Iris pigment epithelial cell (primary cell): ENCODE data around the gene TAF7.
"Not testable (repeated sequence)": the region's sequence is repeated elsewhere in the genome, so short reads cannot be mapped to it uniquely, and the experiment has no call there.

ENCODE experiments used
- DNase-seq: peaks from one replicate; pipeline ENCODE4 v3.0.0-alpha.2; 2011; ENCODE audit warnings: low read depth

The TAF7 gene

DNA sequence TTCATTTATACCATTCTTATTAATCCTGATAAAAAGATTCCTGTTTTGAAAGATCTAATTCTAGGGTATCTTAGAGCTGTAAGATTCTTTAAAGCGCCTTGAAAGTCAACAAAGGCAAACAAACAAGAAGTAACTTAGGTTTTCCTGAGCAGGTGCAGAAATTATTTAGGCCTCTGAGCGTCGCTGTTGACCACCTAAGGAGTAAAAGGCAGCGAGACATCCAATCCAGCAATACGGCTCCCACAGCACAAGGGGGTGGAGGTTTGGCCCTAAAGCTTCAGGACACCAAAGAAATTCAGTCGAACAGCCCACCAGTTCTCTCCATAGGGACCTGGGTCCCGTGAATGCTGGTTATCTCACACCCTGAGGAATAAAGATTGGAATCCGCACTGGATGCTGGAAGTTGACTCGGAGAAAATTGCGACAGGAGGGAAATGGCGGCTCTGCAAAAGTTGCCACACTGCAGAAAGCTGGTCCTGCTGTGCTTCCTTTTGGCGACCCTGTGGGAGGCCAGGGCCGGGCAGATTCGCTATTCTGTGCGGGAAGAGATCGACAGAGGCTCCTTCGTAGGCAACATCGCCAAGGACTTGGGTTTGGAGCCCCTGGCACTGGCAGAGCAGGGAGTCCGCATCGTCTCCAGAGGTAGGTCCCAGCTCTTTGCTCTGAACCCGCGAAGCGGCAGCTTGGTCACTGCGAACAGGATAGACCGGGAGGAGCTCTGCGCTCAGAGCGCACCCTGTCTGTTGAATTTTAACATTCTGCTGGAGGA is 18.1 kb upstream of the TAF7 start, which contains the start of gene PCDHGA2:
Gene PCDHGA2, plus strand, starts transcription at position 223 of the 769 bp plus-strand sequence.
- DNase-seq: peak; percentile 61

DNA sequence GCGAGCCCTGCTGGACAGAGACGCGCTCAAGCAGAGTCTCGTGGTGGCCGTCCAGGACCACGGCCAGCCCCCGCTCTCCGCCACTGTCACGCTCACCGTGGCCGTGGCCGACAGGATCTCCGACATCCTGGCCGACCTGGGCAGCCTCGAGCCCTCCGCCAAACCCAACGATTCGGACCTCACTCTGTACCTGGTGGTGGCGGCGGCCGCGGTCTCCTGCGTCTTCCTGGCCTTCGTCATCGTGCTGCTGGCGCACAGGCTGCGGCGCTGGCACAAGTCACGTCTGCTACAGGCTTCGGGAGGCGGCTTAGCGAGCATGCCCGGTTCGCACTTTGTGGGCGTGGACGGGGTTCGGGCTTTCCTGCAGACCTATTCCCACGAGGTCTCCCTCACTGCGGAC is 12.0 kb upstream of the TAF7 start:
- not testable (repeated sequence) for DNase-seq

DNA sequence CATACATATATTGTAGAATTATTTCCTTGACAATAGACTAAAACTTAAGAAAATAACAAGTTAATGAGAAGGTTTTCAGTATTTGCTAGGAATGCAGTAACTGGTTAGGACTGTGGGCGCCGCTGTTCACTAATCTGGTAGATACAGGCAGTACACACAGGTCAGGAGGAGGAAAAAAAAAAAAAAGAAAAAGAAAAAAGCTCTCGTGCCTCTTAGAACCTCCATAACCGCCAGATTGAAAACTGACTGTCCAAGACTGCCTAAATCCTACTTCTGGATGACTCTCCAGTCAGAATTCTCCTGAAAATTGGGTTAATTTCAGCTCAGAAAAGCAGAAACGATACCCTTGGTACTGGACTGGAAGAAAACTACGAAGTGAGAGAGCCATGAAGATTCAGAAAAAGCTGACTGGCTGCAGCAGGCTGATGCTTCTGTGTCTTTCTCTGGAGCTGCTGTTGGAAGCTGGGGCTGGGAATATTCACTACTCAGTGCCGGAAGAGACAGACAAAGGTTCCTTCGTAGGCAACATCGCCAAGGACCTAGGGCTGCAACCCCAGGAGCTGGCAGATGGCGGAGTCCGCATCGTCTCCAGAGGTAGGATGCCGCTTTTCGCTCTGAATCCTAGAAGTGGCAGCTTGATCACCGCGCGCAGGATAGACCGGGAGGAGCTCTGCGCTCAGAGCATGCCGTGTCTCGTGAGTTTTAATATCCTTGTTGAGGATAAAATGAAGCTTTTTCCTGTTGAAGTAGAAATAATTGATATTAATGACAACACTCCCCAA is 9.9 kb upstream of the TAF7 start, which contains the start of gene PCDHGA1:
Gene PCDHGA1, plus strand, starts transcription at position 216 of the 782 bp plus-strand sequence.
- DNase-seq: peak; percentile 79

DNA sequence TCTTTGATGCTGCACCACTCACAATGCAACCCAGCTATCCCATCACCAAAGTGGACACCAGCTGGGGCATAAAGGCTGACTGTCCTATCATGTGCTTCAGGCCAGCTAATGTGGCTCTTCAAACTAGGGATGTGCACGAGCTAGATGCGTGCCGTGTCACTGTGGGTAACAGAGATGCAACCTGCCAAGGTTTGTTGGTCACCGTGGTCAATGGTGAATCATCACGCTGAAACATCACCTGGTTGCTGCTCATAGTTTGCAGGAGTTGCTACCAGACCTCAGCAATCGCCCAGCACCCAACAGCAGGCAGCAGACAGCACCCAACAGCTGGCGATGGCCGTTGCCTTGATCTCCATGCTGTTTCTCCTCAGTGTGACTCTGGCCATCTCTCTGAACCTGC is 7.6 kb upstream of the TAF7 start:
- DNase-seq: no peak

DNA sequence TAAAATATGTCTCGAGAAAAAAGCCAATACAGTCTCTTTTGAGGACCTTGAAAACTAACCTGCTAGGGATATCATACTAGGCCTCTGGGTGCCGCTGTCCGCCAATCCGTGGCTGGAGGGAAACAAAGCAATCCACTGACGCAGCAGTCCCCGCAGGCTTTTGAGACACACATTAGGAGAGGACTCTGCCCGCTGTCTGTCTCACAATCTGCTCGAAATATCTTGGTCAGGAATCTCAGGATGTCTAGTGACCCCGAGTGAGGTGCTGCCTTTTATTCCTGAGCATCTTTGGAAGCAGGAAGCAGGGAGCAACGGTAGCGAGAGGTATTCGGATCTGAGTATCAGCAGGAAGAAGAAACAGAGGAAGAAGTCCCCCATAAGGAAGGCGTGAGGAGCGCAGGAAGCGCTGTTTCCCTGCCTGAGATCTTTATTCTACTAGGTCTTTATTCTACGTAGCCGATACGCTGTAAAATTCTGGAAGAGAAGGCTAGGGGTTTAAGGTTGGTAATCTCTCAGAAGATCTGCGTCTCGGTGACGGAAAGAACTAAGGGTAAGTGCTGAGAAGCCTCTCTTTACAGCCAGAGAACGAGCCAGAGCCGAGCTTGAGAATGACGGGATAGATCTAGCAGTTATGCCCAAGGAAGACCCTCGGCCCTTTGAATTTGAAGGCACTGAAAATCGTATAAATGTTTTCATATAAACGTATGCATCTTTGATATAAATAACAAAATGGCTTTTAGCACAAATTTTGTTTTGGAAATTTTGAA is 5.7 kb upstream of the TAF7 start:
- peak; percentile 83 for DNase-seq

DNA sequence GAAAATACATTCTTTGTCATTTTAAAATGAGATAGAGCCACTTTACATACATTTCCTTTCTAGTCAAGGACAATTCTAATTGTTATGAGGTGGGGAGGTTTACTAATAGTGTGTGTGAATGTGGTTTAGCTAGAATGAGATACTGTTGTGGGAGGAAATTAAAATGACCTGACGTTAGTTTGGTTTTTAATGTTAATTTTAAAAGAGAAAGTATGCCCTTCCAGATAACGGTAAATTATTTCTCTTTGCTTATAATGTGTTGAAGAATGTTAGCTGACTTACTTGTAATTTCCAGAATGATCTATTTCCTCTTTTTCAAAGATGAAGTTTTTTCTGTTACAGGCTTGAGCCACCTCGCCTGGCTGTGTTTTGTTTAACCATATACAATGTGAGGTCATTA is 1.7 kb upstream of the TAF7 start:
- DNase-seq: no peak

DNA sequence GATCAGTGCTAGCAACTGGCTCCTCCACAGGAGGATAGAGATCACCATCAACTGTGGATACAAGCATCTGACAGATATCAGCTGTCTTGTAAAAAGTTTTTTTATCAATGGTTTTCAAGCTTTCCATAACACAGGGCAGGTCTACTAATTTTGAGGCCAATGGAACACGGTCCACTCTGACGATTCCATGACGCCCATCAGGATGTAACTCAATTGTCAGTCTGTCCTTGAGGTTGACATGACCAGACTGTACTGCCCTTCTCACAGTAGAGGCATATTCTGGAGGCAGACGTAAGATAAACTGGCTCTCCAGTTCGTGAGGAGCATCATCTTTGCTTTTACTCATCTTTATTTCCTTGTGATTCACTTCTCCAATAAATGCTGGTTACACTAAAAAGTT is 885 bp downstream of the TAF7 start:
- DNase-seq: no peak

DNA sequence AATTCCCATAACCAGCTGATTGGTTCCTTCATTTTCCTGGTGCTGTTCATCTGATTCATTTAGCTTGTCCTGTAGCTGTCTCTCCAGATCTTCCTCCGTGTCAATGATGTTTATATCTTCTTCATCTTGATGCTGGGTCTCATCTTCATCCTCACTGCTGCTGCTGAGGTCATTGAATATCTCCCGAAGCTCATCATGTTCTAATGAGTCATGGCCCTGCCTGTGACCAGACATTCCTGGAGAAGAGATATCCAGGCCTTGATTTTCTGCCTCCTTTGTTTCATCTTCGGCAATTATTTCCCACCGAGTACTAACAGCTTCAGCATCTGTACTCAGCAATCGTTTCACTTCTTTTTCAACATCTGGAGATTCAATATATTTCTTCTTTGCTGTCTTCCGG is 1.4 kb downstream of the TAF7 start:
- peak; percentile 62 for DNase-seq

DNA sequence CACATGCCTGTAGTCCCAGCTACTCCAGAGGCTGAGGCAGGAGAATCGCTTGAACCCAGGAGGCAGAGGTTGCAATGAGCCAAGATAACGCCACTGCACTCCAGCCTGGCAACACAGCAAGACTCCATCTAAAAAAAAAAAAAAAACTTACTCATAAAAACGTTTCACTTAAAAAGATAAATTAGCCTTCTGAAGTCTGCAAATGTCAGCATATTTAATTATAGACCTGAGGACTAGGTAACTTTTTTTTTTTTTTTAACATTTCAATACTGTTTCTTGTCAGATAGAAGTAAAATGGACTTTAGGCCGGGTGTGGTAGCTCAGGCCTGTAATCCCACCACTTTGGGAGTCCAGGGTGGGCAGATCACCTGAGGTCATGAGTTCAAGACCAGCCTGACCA is 3.6 kb downstream of the TAF7 start:
- not testable (repeated sequence) for DNase-seq

DNA sequence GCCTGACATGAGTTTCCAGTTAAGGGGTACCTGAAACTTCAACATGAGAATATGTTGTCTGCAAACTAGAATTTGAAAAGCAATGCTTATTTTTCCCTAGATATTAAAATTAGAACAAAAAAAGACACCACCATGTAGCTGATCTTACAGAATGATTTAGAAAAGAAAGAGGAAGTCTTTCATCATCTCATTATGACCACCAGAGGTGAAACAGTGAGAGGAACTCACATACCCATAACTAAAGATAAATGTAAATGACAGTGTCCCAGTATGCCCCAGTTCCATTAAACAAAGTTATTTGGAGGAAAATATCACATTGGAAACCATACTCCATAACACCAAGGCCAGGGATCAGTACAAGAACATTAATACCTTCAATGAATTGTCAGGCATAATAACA is 6.9 kb downstream of the TAF7 start:
- no peak for DNase-seq

DNA sequence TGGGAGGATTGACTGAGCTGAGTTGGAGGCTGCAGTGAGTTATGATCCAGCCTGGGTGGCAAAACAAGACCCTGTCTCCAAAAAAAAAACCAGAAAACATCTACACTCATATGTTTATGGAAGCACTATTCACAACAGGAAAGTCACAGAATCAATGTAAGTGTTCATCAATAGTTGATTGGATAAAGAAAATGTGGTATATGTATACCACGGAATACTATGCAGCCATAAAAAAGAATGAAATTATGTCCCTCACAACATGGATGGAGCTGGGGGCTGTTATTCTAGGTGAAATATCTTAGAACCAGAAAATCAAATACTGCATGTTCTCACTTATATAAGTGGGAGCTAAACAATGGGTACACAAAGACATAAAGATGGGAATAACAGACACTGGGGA is 14.0 kb downstream of the TAF7 start:
- DNase-seq: no peak

DNA sequence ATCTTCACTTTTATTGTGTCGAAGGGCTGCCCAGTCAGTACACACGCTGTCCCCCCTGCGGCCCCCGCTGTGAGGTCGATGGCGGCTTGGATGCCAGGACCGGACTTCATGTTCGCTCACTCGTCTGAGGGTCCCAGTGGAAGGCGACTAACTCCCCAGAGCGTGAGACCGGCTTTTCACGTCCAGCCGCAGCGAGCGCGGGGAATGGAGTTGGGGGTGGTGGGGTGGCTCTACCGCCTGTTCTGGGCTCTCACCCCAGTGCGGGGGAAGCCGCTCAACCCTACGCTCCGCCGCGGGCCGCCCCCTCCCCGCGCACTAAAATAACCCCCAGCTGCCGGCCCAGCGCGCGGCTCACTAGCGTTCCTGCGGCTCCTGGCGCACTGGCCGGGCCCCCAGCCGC is 16.8 kb downstream of the TAF7 start, which contains the start of gene SLC25A2:
Gene SLC25A2, minus strand, starts transcription at position 294 of the 400 bp plus-strand sequence. Its CDS starts 184 bp downstream, at position 110.
- no peak for DNase-seq

DNA sequence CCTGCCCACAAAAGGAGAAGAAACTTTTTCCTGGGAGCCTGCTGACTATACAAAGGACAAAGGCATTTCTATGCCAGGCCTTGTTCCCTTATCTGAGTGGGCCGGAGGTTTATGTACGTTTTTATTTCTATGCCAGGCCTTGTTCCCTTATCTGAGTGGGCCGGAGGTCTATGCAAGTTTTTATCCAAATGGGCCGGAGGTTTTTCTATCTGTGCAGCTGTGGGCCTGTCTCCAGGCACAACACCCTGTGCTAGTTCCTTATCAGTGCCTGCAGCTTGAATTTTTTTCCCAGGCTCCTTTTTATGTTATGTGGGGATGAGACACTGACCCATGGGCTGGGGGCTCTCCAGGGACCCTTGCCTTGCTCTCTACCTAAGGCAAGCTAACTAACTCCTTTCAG is 22.2 kb downstream of the TAF7 start:
- no peak for DNase-seq

DNA sequence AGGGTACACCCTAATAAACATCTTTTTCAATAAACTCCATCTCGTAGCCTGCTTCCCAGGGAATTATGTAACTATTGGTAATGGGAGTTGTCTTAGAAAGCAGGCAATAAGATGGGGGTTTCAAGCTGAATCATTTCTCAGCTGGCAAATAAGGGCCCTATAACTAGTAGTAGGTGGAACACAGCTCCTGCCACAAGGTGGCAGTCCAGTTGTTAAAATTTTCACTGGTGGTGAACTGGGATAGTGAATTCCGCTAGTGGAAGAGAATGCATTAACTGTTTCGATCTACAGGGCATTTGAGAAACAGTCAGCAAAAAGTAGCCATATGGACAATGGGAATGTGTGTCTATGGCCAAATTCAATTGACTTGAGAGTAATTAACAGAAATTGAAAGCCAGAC is 47.7 kb downstream of the TAF7 start:
- no peak for DNase-seq

DNA sequence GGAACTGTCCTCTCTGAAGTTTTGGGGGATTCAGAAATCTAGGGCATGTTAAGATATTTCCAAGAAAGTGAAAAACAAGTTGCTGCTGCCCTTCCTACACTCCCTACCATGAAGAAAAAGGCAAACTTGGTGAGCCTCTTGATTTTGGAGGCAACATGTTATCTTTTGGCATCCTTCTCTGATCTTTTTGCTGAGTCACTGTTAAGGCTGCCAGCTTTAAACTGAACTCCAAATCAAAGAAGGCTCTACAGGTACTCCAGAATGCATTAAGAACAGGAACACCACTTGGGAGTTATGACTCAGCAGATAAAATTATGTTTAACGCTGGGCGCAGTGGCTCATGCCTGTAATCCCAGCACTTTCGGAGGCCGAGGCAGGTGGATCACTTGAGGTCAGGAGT is 51.4 kb downstream of the TAF7 start:
- DNase-seq: no peak
